Left ventricle myocardium inferior (tissue), 1 donor: ENCODE results near the gene NANOG. TPM values are rescaled to one million over a fixed set of nuclear protein-coding genes. Genes with fewer than 3 reads are reported as not detected.
"Not testable (repeated sequence)": the region's sequence is repeated elsewhere in the genome, so short reads cannot be mapped to it uniquely, and the experiment has no call there.

Experiments
- DNase-seq: peaks from one replicate; pipeline ENCODE4 v3.0.0-alpha.2; 2020
- H3K27ac ChIP-seq: fragments of 200-600 bp; replicated peaks from 2 replicates; pipeline ENCODE4 v1.8.0; 2021
- H3K27me3 ChIP-seq: fragments of 200-600 bp; 2 replicates; pipeline ENCODE4 v1.8.0; 2021; ENCODE audit warnings: low read depth
- H3K36me3 ChIP-seq: fragments of 200-600 bp; 2 replicates; pipeline ENCODE4 v1.8.0; 2021
- H3K4me1 ChIP-seq: fragments of 200-600 bp; 2 replicates; pipeline ENCODE4 v1.8.0; 2021
- H3K4me3 ChIP-seq: fragments of 200-600 bp; 2 replicates; pipeline ENCODE4 v1.8.0; 2021; ENCODE audit warnings: mild to moderate bottlenecking, moderate library complexity
- H3K9me3 ChIP-seq: fragments of 200-600 bp; replicated peaks from 2 replicates; pipeline ENCODE4 v1.8.0; 2021
- CTCF ChIP-seq: fragments of 200-600 bp; IDR thresholded peaks from 2 replicates; pipeline ENCODE4 v1.8.0; 2021; ENCODE audit warnings: antibody characterized with exemption, mild to moderate bottlenecking, borderline replicate concordance
- intact Hi-C: fragments of 100-400 bp; cut with micrococcal nuclease; formaldehyde crosslinking; loops from one replicate; pipeline ENCODE4 v1.11.0; 2022
- total RNA-seq: library from RNA; stranded (reverse); fragmentation: NEBNext Ultra II Directional; extraction: Animal tissue kit (Norgen Biotek cat#: 25700); gene quantifications from one replicate; pipeline ENCODE4 v1.2.1, GENCODE V29; 2021
- donor health status: DM: no; HTN: yes; CAD: no; lungs with severe emphysema.

NANOG gene
- total RNA-seq, 1 donor from 2014 or later, result not detected

GRCh38 chr12:7756993-7757392, 32.2 kb upstream of the NANOG start:
- no peak for TF ChIP-seq CTCF

GRCh38 chr12:7758766-7759140, 30.4 kb upstream of the NANOG start:
- no peak for TF ChIP-seq CTCF
- intact Hi-C loops, result no loop called here
- no peak overlapping the region for H3K27ac ChIP-seq
- H3K36me3 ChIP-seq, result no peaks in the 10 kb centered on the region
- H3K4me1 ChIP-seq, result no peaks in the 10 kb centered on the region
- H3K4me3 ChIP-seq, result no peak overlapping the region
- no peak for DNase-seq
- no peaks in the 10 kb centered on the region for H3K9me3 ChIP-seq
- H3K27me3 ChIP-seq, result peaks cover 34% of the 10 kb centered on the region

More at GRCh38 chr12:7756993-7757392, 32.2 kb upstream of the NANOG start:
- Histone ChIP-seq H3K27ac (no peak overlapping the region), H3K9me3 (no peaks in the 10 kb centered on the region), H3K4me3 (no peak overlapping the region), H3K4me1 (no peaks in the 10 kb centered on the region), H3K36me3 (no peaks in the 10 kb centered on the region), H3K27me3 (peaks cover 27% of the 10 kb centered on the region)
- intact Hi-C loops, result no loop called here
- DNase-seq, result no peak

- intact Hi-C loops, result no loop called here
- H3K4me3 ChIP-seq, result no peak overlapping the region
- H3K36me3 ChIP-seq, result no peaks in the 10 kb centered on the region
- H3K27me3 ChIP-seq, result no peaks in the 10 kb centered on the region
- H3K9me3 ChIP-seq, result no peaks in the 10 kb centered on the region
- TF ChIP-seq CTCF, result no peak
- no peaks in the 10 kb centered on the region for H3K4me1 ChIP-seq
- no peak for DNase-seq
- H3K27ac ChIP-seq, result no peak overlapping the region
Measured at GRCh38 chr12:7769999-7770398, 19.2 kb upstream of the NANOG start.

GRCh38 chr12:7781274-7781673, 7.9 kb upstream of the NANOG start:
- Histone ChIP-seq H3K4me3 (no peak overlapping the region), H3K4me1 (no peaks in the 10 kb centered on the region), H3K36me3 (no peaks in the 10 kb centered on the region), H3K27ac (no peak overlapping the region), H3K9me3 (no peaks in the 10 kb centered on the region), H3K27me3 (peaks cover 30% of the 10 kb centered on the region)
- no peak for TF ChIP-seq CTCF
- DNase-seq, result no peak
- intact Hi-C loops, result no loop called here

- peaks cover 28% of the 10 kb centered on the region for H3K27me3 ChIP-seq
- DNase-seq, result no peak
- intact Hi-C loops, result no loop called here
- no peak overlapping the region for H3K27ac ChIP-seq
- no peak for TF ChIP-seq CTCF
- H3K36me3 ChIP-seq, result no peaks in the 10 kb centered on the region
- H3K9me3 ChIP-seq, result no peaks in the 10 kb centered on the region
- H3K4me3 ChIP-seq, result no peak overlapping the region
- H3K4me1 ChIP-seq, result no peaks in the 10 kb centered on the region
Measured at GRCh38 chr12:7782055-7782454, 7.1 kb upstream of the NANOG start.

GRCh38 chr12:7783433-7783832, 5.8 kb upstream of the NANOG start:
- H3K4me3 ChIP-seq, DNase-seq, H3K9me3 ChIP-seq, H3K4me1 ChIP-seq, H3K36me3 ChIP-seq, H3K27ac ChIP-seq, intact Hi-C loops: not testable (repeated sequence)
- peaks cover 34% of the 10 kb centered on the region for H3K27me3 ChIP-seq
